ENCODE measurements around the gene SENP1. TPM values are rescaled to one million over a fixed set of nuclear protein-coding genes. Genes with fewer than 3 reads are reported as not detected.

SENP1 gene
- total and polyA plus RNA-seq, 8 donors = 1.9 to 8.9 (median 7.0) TPM

GRCh38 chr12:48067250-48067938 lies 38.5 kb downstream of the SENP1 start:
- no peak for DNase-seq
- H3K9me3 ChIP-seq = no peaks in the 10 kb centered on the region
- no peak overlapping the region for H3K4me3 ChIP-seq
- H3K36me3 ChIP-seq = peaks cover 0 to 54% (median 9%) of the 10 kb centered on the region in 3 donors
- H3K27ac ChIP-seq = no peak overlapping the region
- TF ChIP-seq CTCF (IDR thresholded peaks at IDR 0.05) = no peak
- no peak for FAIRE-seq
- no peaks in the 10 kb centered on the region for H3K4me1 ChIP-seq
- intact Hi-C loops (cut with DNase I) = no loop called here
- H3K27me3 ChIP-seq = no peaks in the 10 kb centered on the region
- ATAC-seq = no peak
- 97% methylated on average over 4 of the region's 4 CpGs for WGBS, 2 donors

- Histone ChIP-seq H3K4me1 (no peaks in the 10 kb centered on the region), H3K27me3 (no peaks in the 10 kb centered on the region), H3K27ac (no peak overlapping the region), H3K36me3 (peaks cover 0 to 50% (median 14%) of the 10 kb centered on the region in 3 donors), H3K9me3 (no peaks in the 10 kb centered on the region), H3K4me3 (no peak overlapping the region)
- TF ChIP-seq CTCF (IDR thresholded peaks at IDR 0.05) = no peak
- no peak for DNase-seq
- no peak for ATAC-seq
- 90 to 92% methylated on average over 5 of the region's 5 CpGs for WGBS, 2 donors
- no peak for FAIRE-seq
- intact Hi-C loops (cut with DNase I) = no loop called here
Observed at GRCh38 chr12:48065041-48065440, 40.8 kb downstream of the SENP1 start.

GRCh38 chr12:48063530-48063929 lies 42.3 kb downstream of the SENP1 start:
- ATAC-seq (no peak), FAIRE-seq (no peak), DNase-seq (no peak)
- no peaks in the 10 kb centered on the region for H3K27me3 ChIP-seq
- WGBS, 2 donors = 93 to 94% methylated on average over 6 of the region's 6 CpGs
- peaks cover 0 to 59% (median 14%) of the 10 kb centered on the region in 3 donors for H3K36me3 ChIP-seq
- TF ChIP-seq CTCF (IDR thresholded peaks at IDR 0.05) = no peak
- intact Hi-C loops (cut with DNase I) = no loop called here
- H3K27ac ChIP-seq = no peak overlapping the region
- no peaks in the 10 kb centered on the region for H3K9me3 ChIP-seq
- no peak overlapping the region for H3K4me3 ChIP-seq
- no peaks in the 10 kb centered on the region for H3K4me1 ChIP-seq

- Histone ChIP-seq H3K27ac (no peak overlapping the region), H3K9me3 (no peaks in the 10 kb centered on the region), H3K27me3 (no peaks in the 10 kb centered on the region), H3K36me3 (peaks cover 0 to 59% (median 14%) of the 10 kb centered on the region in 3 donors), H3K4me1 (no peaks in the 10 kb centered on the region), H3K4me3 (no peak overlapping the region)
- ATAC-seq (no peak), DNase-seq (no peak), FAIRE-seq (no peak)
- TF ChIP-seq CTCF (IDR thresholded peaks at IDR 0.05) = no peak
- WGBS, 2 donors = 90 to 97% methylated on average over 1 of the region's 1 CpG
- intact Hi-C loops (cut with DNase I) = no loop called here
Observed at GRCh38 chr12:48061938-48062719, 43.8 kb downstream of the SENP1 start.

- no peak for ATAC-seq
- H3K27me3 ChIP-seq = no peaks in the 10 kb centered on the region
- no peak overlapping the region for H3K27ac ChIP-seq
- no peak for DNase-seq
- no peak overlapping the region for H3K4me3 ChIP-seq
- peaks cover 0 to 53% (median 14%) of the 10 kb centered on the region in 3 donors for H3K36me3 ChIP-seq
- TF ChIP-seq CTCF (IDR thresholded peaks at IDR 0.05) = no peak
- no peak for FAIRE-seq
- no peaks in the 10 kb centered on the region for H3K9me3 ChIP-seq
- H3K4me1 ChIP-seq = no peaks in the 10 kb centered on the region
- 97% methylated on average over 2 of the region's 2 CpGs for WGBS, 2 donors
- intact Hi-C loops (cut with DNase I) = no loop called here
Observed at GRCh38 chr12:48060474-48060873, 45.4 kb downstream of the SENP1 start.
